Measurements from ENCODE around the gene ANKLE1. TPM values are rescaled to one million over a fixed set of nuclear protein-coding genes. Genes with fewer than 3 reads are reported as not detected.

Gene ANKLE1
- total and polyA plus RNA-seq, 10 of the 15 experiments (the other 5 are each of a cell fraction or from before 2014, with no cell fraction given), result 2.2 to 17.9 (median 10.9) TPM

GRCh38 chr19:17328517-17329365 lies 47.0 kb downstream of the ANKLE1 start:
- TF ChIP-seq BHLHE40 (IDR thresholded peaks at IDR 0.05; ENCODE audit: borderline replicate concordance in 1 of 2, low read depth in 2 of 2, low read length in 1 of 2) (peak in 1 of 2 experiments; percentile 23; a peak in 1 of 4 replicates), SUZ12 (IDR thresholded peaks at IDR 0.05; ENCODE audit: unreplicated experiment) (peak; percentile 32), EGR1 (IDR thresholded peaks at IDR 0.05; ENCODE audit: borderline replicate concordance in 1 of 2, low read depth in 2 of 2, low read length in 2 of 2) (peak in 1 of 2 experiments; percentile 73; a peak in 2 of 3 replicates), JUNB (IDR thresholded peaks at IDR 0.05) (no peak)
- Histone ChIP-seq H3K4me2 (ENCODE audit: control insufficient read depth, insufficient read depth) (peak overlapping the region; percentile 84), H3K27ac (ENCODE audit: control insufficient read depth, insufficient read depth) (no peak overlapping the region), H3K27me3 (replicated peaks in 1 of 2; ENCODE audit: control insufficient read depth in 2 of 2, insufficient read depth in 2 of 2, low read length in 1 of 2) (no peaks in the 10 kb centered on the region; a peak in 2 of 4 replicates), H3K9ac (ENCODE audit: control insufficient read depth, insufficient read depth, low read length) (no peak overlapping the region), H3K79me2 (ENCODE audit: control insufficient read depth, insufficient read depth, low read length) (no peaks in the 10 kb centered on the region), H3K4me3 (no peak overlapping the region), H4K20me1 (ENCODE audit: control insufficient read depth, insufficient read depth) (no peaks in the 10 kb centered on the region), H3K9me3 (replicated peaks; ENCODE audit: control insufficient read depth, insufficient read depth, low read length) (no peaks in the 10 kb centered on the region; the same call in 2 of the 3 replicates), H3K36me3 (ENCODE audit: control insufficient read depth in 2 of 2, insufficient read depth in 2 of 2, low read length in 1 of 2) (no peaks in the 10 kb centered on the region), H3K4me1 (ENCODE audit: control insufficient read depth, insufficient read depth, low read length) (peaks cover 2% of the 10 kb centered on the region; the same call in 1 of the 2 replicates), H2AFZ (ENCODE audit: control insufficient read depth, low read depth, low read length) (peak overlapping the region; percentile 39)
- in situ Hi-C loops (cut with MboI) (no loop called here), intact Hi-C loops (cut with micrococcal nuclease; ENCODE audit: unreplicated experiment) (no loop called here)
- POLR2A ChIA-PET, result no interaction called here
- SMC1A ChIA-PET (ENCODE audit: uncharacterized antibody, unreplicated experiment), result no interaction called here
- no peak for FAIRE-seq
- ATAC-seq, result no peak
- DNase-seq (ENCODE audit: low read depth, low spot score), result no peak
- RAD21 ChIA-PET (ENCODE audit: unreplicated experiment), result interaction anchor here (0.6 to 0.7 kb wide), 3 partner anchors 24 to 424 kb away, joined by 3 to 4 read pairs (median 3); no protein-coding TSS in a partner anchor
- CTCF ChIA-PET, result no interaction called here
- no TSS peak for BruUV-seq (replicated peaks)
- WGBS (ENCODE audit: insufficient coverage, insufficient replicate concordance, low lambda C conversion rate, missing lambda C conversion rate), result 8% methylated on average over 32 of the region's 94 CpGs

Measured in GM12878 (cell line).